HG02938 (cell line): ENCODE results near the gene MCM9.
"Not testable (repeated sequence)": the region's sequence is repeated elsewhere in the genome, so short reads cannot be mapped to it uniquely, and the experiment has no call there.

Experiments
- ATAC-seq: cut with Tn5 transposase; IDR thresholded peaks from one replicate; pipeline ENCODE4 v1.9.1; 2021; ENCODE audit warnings: mild to moderate bottlenecking, moderate library complexity; ENCODE audit not compliant: unreplicated experiment

Gene MCM9

DNA sequence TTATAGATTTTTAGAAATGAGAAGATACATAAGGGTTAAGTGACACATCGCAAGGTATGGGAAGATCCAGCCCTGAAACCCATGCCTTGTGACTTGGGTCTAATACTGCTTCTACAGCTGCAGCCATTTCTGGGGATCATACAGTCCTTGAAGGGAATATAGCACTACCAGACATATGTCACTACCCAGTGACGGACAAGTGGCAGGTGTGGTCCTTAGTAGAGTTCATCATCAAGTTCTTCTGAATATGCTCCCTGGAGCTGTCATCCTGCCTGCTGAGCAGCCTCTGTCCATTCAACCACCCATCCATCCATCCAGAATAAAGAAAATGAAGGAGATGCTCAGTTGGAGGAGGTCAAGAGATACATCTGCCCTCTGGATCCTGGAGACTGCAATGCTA lies 159.6 kb downstream of the MCM9 start:
- ATAC-seq: no peak

DNA sequence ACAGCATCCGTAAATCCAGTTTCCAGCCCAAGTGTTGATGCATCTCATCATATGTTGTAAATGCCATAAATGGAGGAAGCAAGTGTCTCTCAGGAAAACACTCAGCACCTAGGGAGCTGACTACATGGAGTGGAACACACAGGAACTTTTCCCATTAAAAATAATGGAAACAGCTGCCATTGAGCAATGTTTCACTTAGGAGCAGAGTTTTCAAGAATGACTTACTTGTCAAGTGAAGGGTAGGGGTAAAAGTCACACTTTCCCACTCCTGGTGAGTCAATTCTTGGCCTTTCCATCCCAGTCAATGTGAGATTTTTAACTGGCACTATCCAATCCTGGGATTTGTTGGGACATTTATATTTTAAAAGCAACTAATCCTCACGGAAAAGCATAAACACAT lies 160.4 kb downstream of the MCM9 start:
- no peak for ATAC-seq

DNA sequence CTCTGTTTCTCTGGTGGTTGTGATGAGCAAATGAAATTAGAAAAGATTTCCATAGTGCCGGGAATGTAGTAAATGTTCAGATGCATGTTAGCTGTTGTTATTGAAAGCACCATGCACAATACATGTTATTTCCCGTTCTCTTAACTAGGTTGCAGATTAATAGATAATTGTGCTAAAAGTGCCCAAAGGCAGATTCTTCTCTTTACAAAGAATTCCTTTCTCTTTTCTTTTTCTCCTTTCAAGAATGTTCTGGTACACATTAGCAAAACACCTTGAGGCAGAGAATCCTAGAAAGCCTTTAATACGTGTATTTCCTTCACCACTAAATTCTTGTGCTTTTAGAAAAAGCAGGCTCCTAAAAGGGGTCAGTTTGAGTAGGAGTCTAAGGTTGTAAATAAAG lies 162.1 kb downstream of the MCM9 start:
- ATAC-seq: no peak

DNA sequence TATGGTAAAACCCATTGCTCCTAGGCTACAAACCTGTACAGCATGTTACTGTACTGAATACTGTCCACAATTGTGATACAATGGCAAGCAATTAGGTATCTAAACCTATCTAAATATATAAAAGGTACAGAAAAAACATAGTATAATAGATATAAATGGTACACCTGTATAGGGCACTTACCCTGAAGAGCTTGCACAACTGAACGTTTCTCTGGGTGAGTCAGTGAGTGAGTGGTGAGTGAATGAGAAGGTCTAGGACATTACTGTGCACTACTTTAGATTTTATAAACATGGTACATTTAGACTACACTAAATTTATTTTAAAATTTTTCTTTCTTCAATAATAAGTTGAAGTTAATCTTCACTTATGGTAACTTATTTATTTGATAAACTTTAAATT lies 163.7 kb downstream of the MCM9 start:
- ATAC-seq: no peak

DNA sequence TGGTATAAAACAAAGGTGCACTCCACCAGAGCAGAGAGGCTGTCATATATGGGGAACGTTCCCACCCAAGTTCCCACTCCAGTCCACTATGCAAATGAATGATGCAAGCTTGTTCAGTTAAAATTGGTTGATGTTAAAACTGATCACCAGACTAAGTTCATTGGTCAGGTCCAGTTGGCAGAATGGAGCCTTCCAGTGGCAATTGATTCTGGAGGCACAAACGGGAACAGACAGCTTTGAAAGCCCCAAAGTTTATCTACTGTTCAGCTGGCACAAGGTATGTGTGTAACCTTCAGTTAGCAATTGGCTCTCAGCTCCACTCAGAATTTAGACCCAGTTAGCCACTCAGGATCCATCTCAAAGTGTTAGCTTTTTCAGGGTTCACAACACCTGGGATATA lies 164.1 kb downstream of the MCM9 start:
- ATAC-seq: no peak

DNA sequence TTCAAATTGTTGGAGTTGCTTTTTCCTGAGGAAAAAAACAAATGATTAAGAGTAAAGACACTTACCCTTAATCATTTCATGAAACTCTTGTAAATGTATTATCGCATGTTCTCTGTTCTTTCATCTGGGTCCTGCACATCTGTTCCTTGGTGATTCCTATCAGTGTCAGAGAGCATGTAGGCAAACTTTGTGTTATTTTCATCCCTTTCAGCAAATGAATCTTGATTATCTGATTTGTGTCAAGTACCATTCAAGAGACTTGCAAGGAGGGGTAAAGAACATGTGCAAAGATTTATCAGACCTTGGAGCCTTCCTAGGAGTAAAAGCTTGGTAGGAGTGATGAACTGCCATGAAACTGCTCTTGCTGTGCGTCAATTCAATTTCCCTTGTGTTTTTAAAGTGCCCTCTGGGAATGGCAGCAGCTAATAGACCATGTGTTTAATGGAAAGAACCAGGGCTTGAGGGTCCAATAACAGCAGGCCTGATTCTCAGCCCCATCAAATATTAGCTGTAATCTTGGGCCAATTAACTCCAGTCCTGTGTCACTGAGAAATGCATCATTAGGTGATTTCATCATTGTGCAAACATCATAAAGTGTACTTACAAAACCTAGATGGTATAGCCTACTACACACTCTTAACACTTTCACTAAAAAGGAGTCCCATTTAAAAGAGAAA lies 164.7 kb downstream of the MCM9 start:
- ATAC-seq: no peak

DNA sequence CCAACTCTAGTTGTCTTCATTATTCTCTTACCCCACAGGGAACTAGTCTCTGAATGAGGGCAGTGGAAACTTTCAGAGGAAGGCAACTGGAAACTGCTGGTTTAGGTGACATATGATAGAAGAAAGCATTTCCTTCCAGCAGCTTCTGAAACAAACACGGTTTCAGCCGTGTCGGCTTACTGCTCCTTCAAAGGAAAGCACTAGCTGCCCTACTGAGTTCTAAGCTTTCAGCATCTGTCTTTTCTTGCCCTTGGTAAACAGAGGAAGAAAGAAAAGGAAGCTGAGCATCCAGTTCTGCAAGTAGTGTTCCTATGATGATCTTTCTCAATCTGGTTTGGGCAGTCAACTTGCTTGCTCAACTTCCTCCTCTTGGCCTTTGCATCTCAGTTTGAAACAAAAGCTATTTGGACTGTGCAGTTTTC lies 166.0 kb downstream of the MCM9 start:
- no peak for ATAC-seq

DNA sequence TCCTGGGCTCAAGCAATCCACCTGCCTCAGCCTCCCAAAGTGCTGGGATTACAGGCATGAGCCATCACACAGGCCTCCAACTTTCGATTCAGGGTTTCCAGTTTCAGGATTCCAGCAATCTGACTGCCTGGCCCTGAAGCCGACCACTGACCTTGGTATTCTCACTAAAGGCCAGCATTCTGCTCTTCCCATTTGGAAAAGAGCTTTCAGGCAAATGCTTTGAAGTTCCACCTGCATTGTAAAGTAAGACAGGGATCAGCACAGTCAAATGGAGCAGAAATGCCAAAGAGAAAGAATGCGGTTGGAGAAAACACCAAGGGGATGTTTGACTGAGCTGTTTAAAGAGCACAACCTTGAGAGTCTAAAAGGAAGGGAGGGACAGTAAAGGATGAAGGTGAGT lies 166.5 kb downstream of the MCM9 start:
- no peak for ATAC-seq

DNA sequence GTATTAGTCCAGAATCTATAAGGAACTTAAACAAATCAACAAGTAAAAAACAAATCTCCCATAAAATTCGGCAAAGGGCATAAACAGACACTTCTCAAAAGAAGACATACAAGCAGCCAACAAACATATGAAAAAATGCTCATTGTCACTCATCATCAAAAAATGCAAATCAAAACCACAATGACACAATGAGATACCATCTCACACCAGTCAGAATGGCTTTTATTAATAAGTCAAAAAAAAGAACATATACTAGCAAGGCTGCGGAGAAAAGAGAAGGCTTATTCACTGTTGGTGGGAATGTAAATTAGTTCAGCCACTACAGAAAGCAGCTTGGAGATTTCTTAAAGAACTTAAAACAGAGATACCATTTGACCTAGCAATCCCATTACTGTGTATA lies 169.6 kb downstream of the MCM9 start:
- not testable (repeated sequence) for ATAC-seq

DNA sequence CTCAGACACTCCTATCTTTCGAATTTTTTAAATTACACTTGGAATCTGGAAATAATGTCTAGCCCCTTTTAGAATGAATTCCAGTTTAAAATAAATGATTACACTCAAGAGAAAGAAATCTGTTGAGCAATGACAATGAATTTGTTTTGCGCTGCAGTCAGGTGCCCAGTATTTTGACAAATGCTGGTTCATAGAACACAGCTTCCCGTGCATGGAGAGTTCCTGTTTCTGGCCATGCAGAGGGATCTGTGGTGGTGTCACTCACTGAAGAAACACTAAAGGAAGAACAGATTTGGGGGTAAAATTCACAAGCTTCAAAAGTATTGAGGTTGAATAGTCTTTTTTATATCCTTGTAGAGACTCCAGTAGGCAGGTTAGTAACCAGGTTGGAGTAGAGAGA lies 170.2 kb downstream of the MCM9 start:
- ATAC-seq: no peak
